Measurements from ENCODE around the gene NCBP3. TPM values are rescaled to one million over a fixed set of nuclear protein-coding genes. Genes with fewer than 3 reads are reported as not detected.
A peak's percentile ranks its signal among the peaks of the same experiment; 100 is the strongest.
"Not testable (repeated sequence)": the region's sequence is repeated elsewhere in the genome, so short reads cannot be mapped to it uniquely, and the experiment has no call there.

NCBP3 gene
- total RNA-seq, 2 donors from 2014 or later: 23.4 to 34.2 TPM

- Histone ChIP-seq H3K36me3 (replicated peaks in 1 of 2; ENCODE audit: insufficient read depth in 1 of 2, low read depth in 2 of 2) (no peaks in the 10 kb centered on the region), H3K9me3 (no peaks in the 10 kb centered on the region), H3K27ac (no peak overlapping the region), H3K4me1 (no peaks in the 10 kb centered on the region), H3K4me3 (no peak overlapping the region), H3K27me3 (no peaks in the 10 kb centered on the region)
- DNase-seq: no peak
- no peak for ATAC-seq
- WGBS, 2 donors: 65 to 71% methylated on average over 12 to 31 of the region's 31 CpGs
- TF ChIP-seq CTCF (IDR thresholded peaks at IDR 0.05) (peak in 1 of 7 experiments; percentile 15), POLR2A (IDR thresholded peaks at IDR 0.05) (no peak)
- intact Hi-C loops (cut with DNase I): no loop called here
Observed at GRCh38 chr17:3795390-3796102, 50.5 kb downstream of the NCBP3 start.

- intact Hi-C loops (cut with DNase I): no loop called here
Observed at GRCh38 chr17:3794557-3795389, 51.3 kb downstream of the NCBP3 start.

GRCh38 chr17:3794152-3794551 is 51.9 kb downstream of the NCBP3 start:
- WGBS, 2 donors: 84 to 94% methylated on average over 7 to 8 of the region's 9 CpGs
- H3K27ac ChIP-seq; intact Hi-C loops (cut with DNase I): not testable (repeated sequence)

More at GRCh38 chr17:3794557-3795389, 51.3 kb downstream of the NCBP3 start:
- H3K4me3 ChIP-seq: no peak overlapping the region
- no peaks in the 10 kb centered on the region for H3K9me3 ChIP-seq
- no peak for DNase-seq
- no peaks in the 10 kb centered on the region for H3K27me3 ChIP-seq
- H3K4me1 ChIP-seq: no peaks in the 10 kb centered on the region
- ATAC-seq: no peak
- H3K27ac ChIP-seq: no peak overlapping the region
- 50 to 56% methylated on average over 21 to 26 of the region's 26 CpGs for WGBS, 2 donors
- TF ChIP-seq CTCF (IDR thresholded peaks at IDR 0.05): no peak
- no peak for TF ChIP-seq POLR2A (IDR thresholded peaks at IDR 0.05)
- no peaks in the 10 kb centered on the region for H3K36me3 ChIP-seq (replicated peaks in 1 of 2; ENCODE audit: insufficient read depth in 1 of 2, low read depth in 2 of 2)

GRCh38 chr17:3793258-3793657 is 52.8 kb downstream of the NCBP3 start:
- ATAC-seq; H3K4me1 ChIP-seq; H3K4me3 ChIP-seq; H3K36me3 ChIP-seq (replicated peaks in 1 of 2; ENCODE audit: insufficient read depth in 1 of 2, low read depth in 2 of 2); H3K27ac ChIP-seq; H3K27me3 ChIP-seq; intact Hi-C loops (cut with DNase I); H3K9me3 ChIP-seq; DNase-seq: not testable (repeated sequence)
- WGBS, 2 donors: 76 to 79% methylated on average over 6 to 7 of the region's 7 CpGs

More at GRCh38 chr17:3794152-3794551, 51.9 kb downstream of the NCBP3 start:
- ATAC-seq; H3K36me3 ChIP-seq (replicated peaks in 1 of 2; ENCODE audit: insufficient read depth in 1 of 2, low read depth in 2 of 2); H3K27me3 ChIP-seq; DNase-seq; H3K4me3 ChIP-seq; H3K4me1 ChIP-seq; H3K9me3 ChIP-seq: not testable (repeated sequence)

GRCh38 chr17:3792481-3792880 is 53.6 kb downstream of the NCBP3 start:
- DNase-seq (no peak), ATAC-seq (no peak)
- no peaks in the 10 kb centered on the region for H3K27me3 ChIP-seq
- intact Hi-C loops (cut with DNase I): no loop called here
- TF ChIP-seq CTCF (IDR thresholded peaks at IDR 0.05) (no peak), POLR2A (IDR thresholded peaks at IDR 0.05) (no peak)
- no peaks in the 10 kb centered on the region for H3K4me1 ChIP-seq
- WGBS, 2 donors: 55 to 57% methylated on average over 6 of the region's 6 CpGs
- no peak overlapping the region for H3K27ac ChIP-seq
- H3K9me3 ChIP-seq: no peaks in the 10 kb centered on the region
- no peaks in the 10 kb centered on the region for H3K36me3 ChIP-seq (replicated peaks in 1 of 2; ENCODE audit: insufficient read depth in 1 of 2, low read depth in 2 of 2)
- no peak overlapping the region for H3K4me3 ChIP-seq

All from body of pancreas (tissue), 4 donors.